A549 (cell line): ENCODE data around the gene SF3A2. TPM values are rescaled to one million over a fixed set of nuclear protein-coding genes. Genes with fewer than 3 reads are reported as not detected.

Source experiments
- ATAC-seq, 2 experiments: fragments of 200-7000 bp in 1 of 2; fragments of >200 bp in 1 of 2; cut with Nextera tagmentation in 1 of 2; cut with Tn5 transposase in 1 of 2; 3 replicates each; pipeline versions ENCODE4 v1.8.0 to v1.9.1; 2018 to 2020; ENCODE audit warnings: mild to moderate bottlenecking in 1 of 2, moderate library complexity in 1 of 2
- CTCF ChIA-PET: fragments of 300-600 bp; sonication (Branson Sonifier 250); formaldehyde crosslinking; extraction: SDS; loops from one replicate; lab custom pipeline; 2021; ENCODE audit warnings: antibody characterized with exemption, inconsistent platforms; lab: Yijun Ruan, JAX
- POLR2A ChIA-PET: fragments of 350-600 bp; formaldehyde crosslinking; extraction: SDS; loops from one replicate; lab custom pipeline; 2021; ENCODE audit warnings: antibody characterized with exemption, inconsistent platforms; lab: Yijun Ruan, JAX
- DNase-seq, 2 experiments: peaks; one replicate each; pipeline versions ENCODE4 v3.0.0 to v3.0.0-alpha.2; 2011 to 2016; ENCODE audit warnings: low read depth in 1 of 2, low spot score in 1 of 2
- FAIRE-seq: peaks from 2 replicates; lab custom pipeline; 2011; peaks lifted over from hg19 to GRCh38; lab: Jason Lieb, UNC
- H3K27ac ChIP-seq, 2 experiments: fragments of >200 bp; sonication (Bioruptor Twin); formaldehyde crosslinking; 3 replicates each; pipeline ENCODE4 v1.5.1; 2016 to 2017
- H3K4me1 ChIP-seq: fragments of >200 bp; sonication (Bioruptor Twin); formaldehyde crosslinking; 3 replicates; pipeline ENCODE4 v1.6.1; 2016
- H3K4me2 ChIP-seq: fragments of >200 bp; sonication (Bioruptor Twin); formaldehyde crosslinking; 3 replicates; pipeline ENCODE4 v1.6.1; 2016
- H3K4me3 ChIP-seq: fragments of >200 bp; sonication (Bioruptor Twin); formaldehyde crosslinking; 3 replicates; pipeline ENCODE4 v1.5.1; 2016
- H3K9me3 ChIP-seq: fragments of >200 bp; sonication (Bioruptor Twin); formaldehyde crosslinking; 3 replicates; pipeline ENCODE4 v1.6.1; 2016
- BHLHE40 ChIP-seq: IDR thresholded peaks from 2 replicates; pipeline ENCODE4 v1.6.1; 2012; ENCODE audit warnings: low read depth, low read length, inconsistent platforms
- CBX8 ChIP-seq: fragments of 200-600 bp; sonication (generic); IDR thresholded peaks from 2 replicates; pipeline ENCODE4 v1.6.1; 2016
- HOXB13 ChIP-seq: fragments of 250-450 bp; sonication (Bioruptor Pico); IDR thresholded peaks from 2 replicates; pipeline ENCODE4 v1.5.0; 2020; ENCODE audit warnings: low read depth, mild to moderate bottlenecking, moderate library complexity
- HOXB5 ChIP-seq: fragments of 250-450 bp; sonication (Bioruptor Pico); IDR thresholded peaks from 2 replicates; pipeline ENCODE4 v1.5.0; 2020; ENCODE audit warnings: mild to moderate bottlenecking, moderate library complexity
- JUN ChIP-seq, 2 experiments: fragments of >200 bp; sonication (Bioruptor Twin); formaldehyde crosslinking; IDR thresholded peaks; 2 replicates in 1 of 2; 3 replicates in 1 of 2; pipeline ENCODE4 v1.6.1; 2016 to 2017
- KDM1A ChIP-seq: fragments of 200-600 bp; sonication (generic); IDR thresholded peaks from 2 replicates; pipeline ENCODE4 v1.6.1; 2016; ENCODE audit warnings: low read depth, mild to moderate bottlenecking
- MAFK ChIP-seq: fragments of 450-650 bp; IDR thresholded peaks from 2 replicates; pipeline ENCODE4 v1.6.1; 2014; ENCODE audit not compliant: partially characterized antibody
- MYC ChIP-seq: IDR thresholded peaks from 2 replicates; pipeline ENCODE4 v1.6.1; 2012; ENCODE audit warnings: mild to moderate bottlenecking, inconsistent platforms, low read length, improper control_type of control experiment, borderline replicate concordance
- NFE2L2 ChIP-seq: fragments of 150-350 bp; conservative IDR thresholded peaks from 2 replicates; pipeline ENCODE4 v1.6.1; 2014; ENCODE audit warnings: low read length
- POLR2A ChIP-seq: IDR thresholded peaks from 2 replicates; pipeline ENCODE4 v1.6.1; 2012; ENCODE audit warnings: mild to moderate bottlenecking, low read length
- RNF2 ChIP-seq: fragments of 200-600 bp; sonication (generic); IDR thresholded peaks from 2 replicates; pipeline ENCODE4 v1.6.1; 2016; ENCODE audit warnings: low read depth, mild to moderate bottlenecking, antibody characterized with exemption, moderate library complexity, borderline replicate concordance
- ZC3H11A ChIP-seq: fragments of 450-650 bp; IDR thresholded peaks from 2 replicates; pipeline ENCODE4 v1.6.1; 2014; ENCODE audit warnings: antibody characterized with exemption, mild to moderate bottlenecking
- ZNF302 ChIP-seq: fragments of 250-450 bp; sonication (Bioruptor Pico); IDR thresholded peaks from 2 replicates; pipeline ENCODE4 v1.9.0; 2021; ENCODE audit warnings: inconsistent platforms, mild to moderate bottlenecking, moderate library complexity
- WGBS: methylation state at CpG from one replicate; pipeline ENCODE4 v1.1.6; 2017; ENCODE audit errors: missing lambda C conversion rate; 5-methylcytosine and 5-hydroxymethylcytosine counted together
- polyA plus RNA-seq, 4 experiments: library from polyadenylated mRNA; depleted of rRNA in 3 of 4; stranded (reverse); fragments of >200 nt; fragmentation: RNase III in 1 of 4; extraction: RNeasy Plus Mini Kit Qiagen cat#74134 plus additional on column Dnase treatment in 1 of 4; gene quantifications; 2 replicates in 3 of 4; 3 replicates in 1 of 4; pipeline ENCODE4 v1.2.3, GENCODE V29; 2011 to 2017
- TF ChIP-seq, protein P1 (sequence below): fragments of 250-450 bp; sonication (Bioruptor Pico); IDR thresholded peaks from 2 replicates; pipeline ENCODE4 v1.5.0; 2020; ENCODE audit warnings: low read depth, mild to moderate bottlenecking, moderate library complexity
- TF ChIP-seq, protein P2 (sequence below): IDR thresholded peaks from 2 replicates; pipeline ENCODE4 v1.6.1; 2012
- TF ChIP-seq, protein P3 (sequence below): IDR thresholded peaks from 2 replicates; pipeline ENCODE4 v1.6.1; 2012; ENCODE audit warnings: low read depth, borderline replicate concordance
- TF ChIP-seq, protein P4 (sequence below): fragments of 250-450 bp; sonication (Bioruptor Pico); IDR thresholded peaks from 2 replicates; pipeline ENCODE4 v1.5.0; 2021; ENCODE audit warnings: mild to moderate bottlenecking, moderate library complexity, borderline replicate concordance
- TF ChIP-seq, protein P5 (sequence below): fragments of 450-650 bp; IDR thresholded peaks from 2 replicates; pipeline ENCODE4 v1.6.1; 2014; ENCODE audit warnings: antibody characterized with exemption
- TF ChIP-seq, protein P6 (sequence below): fragments of >200 bp; sonication (Bioruptor Twin); formaldehyde crosslinking; IDR thresholded peaks from 3 replicates; pipeline ENCODE4 v1.6.1; 2016
- TF ChIP-seq, protein P7 (sequence below): fragments of 150-350 bp; IDR thresholded peaks from 2 replicates; pipeline ENCODE4 v1.6.1; 2014; ENCODE audit warnings: low read depth, mild to moderate bottlenecking, low read length

SF3A2 gene
- polyA plus RNA-seq, 2 of the 4 experiments (the other 2 are of a cell fraction), result 11.9 to 68.2 TPM

DNA sequence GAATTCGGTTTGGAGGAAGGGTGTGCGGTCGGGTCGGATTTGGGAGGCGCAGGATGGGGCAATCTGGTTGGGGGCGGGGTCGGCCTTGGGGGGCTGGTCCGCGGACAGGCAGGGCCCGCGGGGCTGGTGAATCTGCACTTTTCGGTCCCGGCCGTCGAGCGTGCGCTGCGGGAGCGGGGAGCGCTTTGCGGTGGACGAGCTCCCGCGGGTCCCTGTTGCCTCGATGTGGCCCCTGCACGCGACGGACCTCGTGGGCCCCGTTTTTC is 33.5 kb downstream of the SF3A2 start:
- ChIA-PET CTCF (interaction anchor here (0.5 to 1.0 kb wide), 2 partner anchors 9 to 33 kb away, joined by 3 to 4 read pairs; no protein-coding TSS in a partner anchor), POLR2A (no interaction called here)
- peaks cover 28% of the 10 kb centered on the region for H3K4me1 ChIP-seq
- peak overlapping the region; percentile 95 to 98 for H3K27ac ChIP-seq
- H3K4me3 ChIP-seq, result peak overlapping the region; percentile 100
- WGBS, result no CpG with 5 or more reads among the region's 30 CpGs
- H3K4me2 ChIP-seq, result peak overlapping the region; percentile 92
- no peak for DNase-seq
- H3K9me3 ChIP-seq, result no peaks in the 10 kb centered on the region
- TF ChIP-seq BHLHE40 (no peak), MYC (no peak), ZNF302 (no peak), HOXB5 (CRISPR knock-in tag) (no peak), MAFK (no peak), POLR2A (no peak), CBX8 (no peak), NFE2L2 (no peak), JUN (IDR thresholded peaks at IDR 0.05) (no peak), ZC3H11A (no peak), KDM1A (no peak), HOXB13 (CRISPR knock-in tag) (no peak), RNF2 (no peak)
- TF ChIP-seq, protein P1, sequence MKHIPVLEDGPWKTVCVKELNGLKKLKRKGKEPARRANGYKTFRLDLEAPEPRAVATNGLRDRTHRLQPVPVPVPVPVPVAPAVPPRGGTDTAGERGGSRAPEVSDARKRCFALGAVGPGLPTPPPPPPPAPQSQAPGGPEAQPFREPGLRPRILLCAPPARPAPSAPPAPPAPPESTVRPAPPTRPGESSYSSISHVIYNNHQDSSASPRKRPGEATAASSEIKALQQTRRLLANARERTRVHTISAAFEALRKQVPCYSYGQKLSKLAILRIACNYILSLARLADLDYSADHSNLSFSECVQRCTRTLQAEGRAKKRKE (CRISPR knock-in tag), result no peak
- TF ChIP-seq, protein P2, sequence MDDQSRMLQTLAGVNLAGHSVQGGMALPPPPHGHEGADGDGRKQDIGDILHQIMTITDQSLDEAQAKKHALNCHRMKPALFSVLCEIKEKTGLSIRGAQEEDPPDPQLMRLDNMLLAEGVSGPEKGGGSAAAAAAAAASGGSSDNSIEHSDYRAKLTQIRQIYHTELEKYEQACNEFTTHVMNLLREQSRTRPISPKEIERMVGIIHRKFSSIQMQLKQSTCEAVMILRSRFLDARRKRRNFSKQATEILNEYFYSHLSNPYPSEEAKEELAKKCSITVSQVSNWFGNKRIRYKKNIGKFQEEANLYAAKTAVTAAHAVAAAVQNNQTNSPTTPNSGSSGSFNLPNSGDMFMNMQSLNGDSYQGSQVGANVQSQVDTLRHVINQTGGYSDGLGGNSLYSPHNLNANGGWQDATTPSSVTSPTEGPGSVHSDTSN, result no peak
- TF ChIP-seq, protein P3, sequence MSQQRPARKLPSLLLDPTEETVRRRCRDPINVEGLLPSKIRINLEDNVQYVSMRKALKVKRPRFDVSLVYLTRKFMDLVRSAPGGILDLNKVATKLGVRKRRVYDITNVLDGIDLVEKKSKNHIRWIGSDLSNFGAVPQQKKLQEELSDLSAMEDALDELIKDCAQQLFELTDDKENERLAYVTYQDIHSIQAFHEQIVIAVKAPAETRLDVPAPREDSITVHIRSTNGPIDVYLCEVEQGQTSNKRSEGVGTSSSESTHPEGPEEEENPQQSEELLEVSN, result no peak
- TF ChIP-seq, protein P4, sequence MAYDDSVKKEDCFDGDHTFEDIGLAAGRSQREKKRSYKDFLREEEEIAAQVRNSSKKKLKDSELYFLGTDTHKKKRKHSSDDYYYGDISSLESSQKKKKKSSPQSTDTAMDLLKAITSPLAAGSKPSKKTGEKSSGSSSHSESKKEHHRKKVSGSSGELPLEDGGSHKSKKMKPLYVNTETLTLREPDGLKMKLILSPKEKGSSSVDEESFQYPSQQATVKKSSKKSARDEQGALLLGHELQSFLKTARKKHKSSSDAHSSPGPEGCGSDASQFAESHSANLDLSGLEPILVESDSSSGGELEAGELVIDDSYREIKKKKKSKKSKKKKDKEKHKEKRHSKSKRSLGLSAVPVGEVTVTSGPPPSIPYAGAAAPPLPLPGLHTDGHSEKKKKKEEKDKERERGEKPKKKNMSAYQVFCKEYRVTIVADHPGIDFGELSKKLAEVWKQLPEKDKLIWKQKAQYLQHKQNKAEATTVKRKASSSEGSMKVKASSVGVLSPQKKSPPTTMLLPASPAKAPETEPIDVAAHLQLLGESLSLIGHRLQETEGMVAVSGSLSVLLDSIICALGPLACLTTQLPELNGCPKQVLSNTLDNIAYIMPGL (CRISPR knock-in tag), result no peak
- TF ChIP-seq, protein P5, sequence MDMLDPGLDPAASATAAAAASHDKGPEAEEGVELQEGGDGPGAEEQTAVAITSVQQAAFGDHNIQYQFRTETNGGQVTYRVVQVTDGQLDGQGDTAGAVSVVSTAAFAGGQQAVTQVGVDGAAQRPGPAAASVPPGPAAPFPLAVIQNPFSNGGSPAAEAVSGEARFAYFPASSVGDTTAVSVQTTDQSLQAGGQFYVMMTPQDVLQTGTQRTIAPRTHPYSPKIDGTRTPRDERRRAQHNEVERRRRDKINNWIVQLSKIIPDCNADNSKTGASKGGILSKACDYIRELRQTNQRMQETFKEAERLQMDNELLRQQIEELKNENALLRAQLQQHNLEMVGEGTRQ, result no peak
- TF ChIP-seq, protein P6, sequence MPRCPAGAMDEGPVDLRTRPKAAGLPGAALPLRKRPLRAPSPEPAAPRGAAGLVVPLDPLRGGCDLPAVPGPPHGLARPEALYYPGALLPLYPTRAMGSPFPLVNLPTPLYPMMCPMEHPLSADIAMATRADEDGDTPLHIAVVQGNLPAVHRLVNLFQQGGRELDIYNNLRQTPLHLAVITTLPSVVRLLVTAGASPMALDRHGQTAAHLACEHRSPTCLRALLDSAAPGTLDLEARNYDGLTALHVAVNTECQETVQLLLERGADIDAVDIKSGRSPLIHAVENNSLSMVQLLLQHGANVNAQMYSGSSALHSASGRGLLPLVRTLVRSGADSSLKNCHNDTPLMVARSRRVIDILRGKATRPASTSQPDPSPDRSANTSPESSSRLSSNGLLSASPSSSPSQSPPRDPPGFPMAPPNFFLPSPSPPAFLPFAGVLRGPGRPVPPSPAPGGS, result no peak
- TF ChIP-seq, protein P7, sequence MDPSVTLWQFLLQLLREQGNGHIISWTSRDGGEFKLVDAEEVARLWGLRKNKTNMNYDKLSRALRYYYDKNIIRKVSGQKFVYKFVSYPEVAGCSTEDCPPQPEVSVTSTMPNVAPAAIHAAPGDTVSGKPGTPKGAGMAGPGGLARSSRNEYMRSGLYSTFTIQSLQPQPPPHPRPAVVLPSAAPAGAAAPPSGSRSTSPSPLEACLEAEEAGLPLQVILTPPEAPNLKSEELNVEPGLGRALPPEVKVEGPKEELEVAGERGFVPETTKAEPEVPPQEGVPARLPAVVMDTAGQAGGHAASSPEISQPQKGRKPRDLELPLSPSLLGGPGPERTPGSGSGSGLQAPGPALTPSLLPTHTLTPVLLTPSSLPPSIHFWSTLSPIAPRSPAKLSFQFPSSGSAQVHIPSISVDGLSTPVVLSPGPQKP, result no peak
- no peak for FAIRE-seq
- ATAC-seq, result peak in 1 of 2 experiments; percentile 10; a peak in 1 of 6 replicates
